Measurements from ENCODE around the gene CACNA1F.

CACNA1F gene

DNA sequence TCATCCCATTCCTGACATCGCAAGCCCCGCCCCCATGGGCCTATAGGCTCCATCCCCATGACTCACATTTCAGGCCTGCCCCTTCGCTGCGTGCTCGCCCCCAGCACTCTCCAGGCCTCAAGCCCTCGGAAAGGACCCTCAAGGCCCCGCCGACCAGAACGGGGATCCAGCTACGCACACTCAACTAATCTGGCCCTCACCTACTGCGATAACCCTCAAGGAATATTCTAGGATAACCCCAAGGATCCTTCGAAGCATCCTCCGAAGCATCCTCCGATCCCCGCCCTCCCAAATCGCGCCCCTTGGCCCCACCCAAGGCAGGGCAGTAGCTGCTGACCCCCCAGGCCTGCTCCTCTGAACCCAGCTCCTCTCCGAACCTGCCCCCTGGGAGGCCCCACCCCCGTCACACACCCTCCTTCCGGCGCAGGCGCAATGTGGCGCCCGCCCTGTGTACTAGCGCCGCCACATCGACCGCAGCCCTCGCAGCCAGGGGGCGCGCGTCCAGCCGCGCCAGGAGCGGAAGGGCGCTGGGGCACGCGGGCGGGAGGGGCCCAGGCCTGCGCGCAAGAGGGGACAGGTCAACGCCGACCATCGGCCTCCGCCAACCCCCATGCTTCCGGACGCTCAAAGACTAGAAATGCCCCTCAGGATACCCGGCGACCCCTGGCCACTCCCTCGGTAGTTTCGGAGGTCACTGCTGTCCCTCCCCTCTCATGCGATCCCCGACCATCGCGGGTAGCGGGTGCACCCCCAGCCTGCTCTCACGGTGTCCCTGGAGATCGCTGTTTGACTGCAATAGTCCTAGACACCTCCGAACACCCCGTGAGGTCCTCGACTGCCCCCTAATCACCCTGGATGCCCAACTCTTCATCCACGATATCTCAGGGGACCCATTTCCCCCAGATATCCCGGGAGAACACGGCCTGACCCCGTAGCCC is 77.0 kb downstream of the CACNA1F start:
- in situ Hi-C loops (cut with HindIII; ENCODE audit: low sequenced_read_pairs), result no loop called here

GRCh38 chrX:49155243-49155899 is 77.8 kb downstream of the CACNA1F start:
- in situ Hi-C loops (cut with HindIII; ENCODE audit: low sequenced_read_pairs), result no loop called here
